Bronchial epithelial cell (primary cell): Measurements from ENCODE around the gene GLG1. TPM values are rescaled to one million over a fixed set of nuclear protein-coding genes. Genes with fewer than 3 reads are reported as not detected.

Experiments
- DNase-seq: peaks from one replicate; pipeline ENCODE4 v3.0.0-alpha.2; 2010; ENCODE audit warnings: low read depth
- FAIRE-seq: peaks from 2 replicates; lab custom pipeline; 2011; peaks lifted over from hg19 to GRCh38; lab: Jason Lieb, UNC
- H3K27me3 ChIP-seq: 2 replicates; pipeline ENCODE4 v1.5.1; 2011; ENCODE audit warnings: low read length; ENCODE audit not compliant: control insufficient read depth, insufficient read depth
- H3K36me3 ChIP-seq: 2 replicates; pipeline ENCODE4 v1.5.1; 2011; ENCODE audit warnings: low read length; ENCODE audit not compliant: control insufficient read depth, insufficient read depth
- H3K4me3 ChIP-seq: 2 replicates; pipeline ENCODE4 v1.5.1; 2011; ENCODE audit warnings: mild to moderate bottlenecking, low read depth, low read length, control low read depth
- CTCF ChIP-seq: IDR thresholded peaks from 2 replicates; pipeline ENCODE4 v1.5.1; 2011; ENCODE audit warnings: mild to moderate bottlenecking, moderate library complexity, low read length, control low read depth, inconsistent platforms; ENCODE audit not compliant: insufficient read depth, severe bottlenecking
- total RNA-seq: library from RNA; depleted of rRNA; stranded (reverse); fragments of >200 nt; gene quantifications from 2 replicates; pipeline ENCODE4 v1.2.1, GENCODE V29; 2014

Gene GLG1
- total RNA-seq, 1 donor from 2014 or later: 65.0 TPM

DNA sequence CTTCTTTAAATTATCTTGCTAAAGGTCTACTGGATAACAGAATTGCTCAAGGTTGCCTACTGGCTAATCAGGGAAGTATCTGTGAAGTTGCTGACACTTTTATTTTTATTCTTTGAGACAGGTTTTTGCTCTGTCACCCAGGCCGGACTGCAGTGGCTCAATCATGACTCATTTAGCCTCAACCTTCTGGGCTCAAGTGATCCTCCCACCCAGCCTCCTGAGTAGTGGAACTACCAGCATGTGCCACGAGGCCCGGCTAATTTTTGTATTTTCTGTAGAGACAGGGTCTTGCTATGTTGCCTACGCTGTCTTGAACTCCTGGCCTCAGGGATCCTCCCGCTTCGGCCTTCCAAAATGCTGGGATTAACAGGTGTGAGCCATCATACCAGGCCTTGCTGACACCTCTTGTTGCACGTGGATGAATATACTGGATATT is 43.1 kb downstream of the GLG1 start:
- FAIRE-seq (no peak), DNase-seq (peak; percentile 77)
- Histone ChIP-seq H3K36me3 (no peaks in the 10 kb centered on the region), H3K4me3 (no peak overlapping the region), H3K27me3 (no peaks in the 10 kb centered on the region)
- TF ChIP-seq CTCF: no peak

GRCh38 chr16:74562117-74562516 is 44.8 kb downstream of the GLG1 start:
- DNase-seq (no peak), FAIRE-seq (no peak)
- H3K27me3 ChIP-seq: no peaks in the 10 kb centered on the region
- H3K4me3 ChIP-seq: no peak overlapping the region
- no peaks in the 10 kb centered on the region for H3K36me3 ChIP-seq
- no peak for TF ChIP-seq CTCF

- Histone ChIP-seq H3K4me3 (no peak overlapping the region), H3K36me3 (no peaks in the 10 kb centered on the region), H3K27me3 (no peaks in the 10 kb centered on the region)
- FAIRE-seq (no peak), DNase-seq (no peak)
- no peak for TF ChIP-seq CTCF
These were observed 45.3 kb downstream of the GLG1 start for GRCh38 chr16:74561626-74562025.

DNA sequence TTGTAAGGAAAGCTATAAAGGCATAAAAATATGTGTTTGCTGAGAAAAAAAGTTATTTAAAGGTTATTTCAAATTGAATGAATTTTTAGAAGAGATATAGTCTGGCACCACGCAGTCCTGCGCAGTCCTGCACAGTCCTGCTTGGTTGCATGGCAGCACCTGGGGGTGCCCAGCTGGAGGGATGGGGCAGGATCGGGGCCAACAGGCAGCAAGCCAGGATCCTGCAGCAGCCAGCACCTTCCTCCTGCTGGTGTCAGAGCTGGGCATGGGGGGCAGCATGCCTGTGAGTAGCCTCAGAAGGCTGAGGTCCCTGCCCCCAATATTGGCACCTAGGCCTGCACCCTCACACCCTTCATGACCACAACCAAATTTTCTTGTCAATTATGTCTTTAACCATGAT is 46.0 kb downstream of the GLG1 start:
- DNase-seq (no peak), FAIRE-seq (no peak)
- TF ChIP-seq CTCF: no peak
- Histone ChIP-seq H3K4me3 (no peak overlapping the region), H3K36me3 (no peaks in the 10 kb centered on the region), H3K27me3 (no peaks in the 10 kb centered on the region)

DNA sequence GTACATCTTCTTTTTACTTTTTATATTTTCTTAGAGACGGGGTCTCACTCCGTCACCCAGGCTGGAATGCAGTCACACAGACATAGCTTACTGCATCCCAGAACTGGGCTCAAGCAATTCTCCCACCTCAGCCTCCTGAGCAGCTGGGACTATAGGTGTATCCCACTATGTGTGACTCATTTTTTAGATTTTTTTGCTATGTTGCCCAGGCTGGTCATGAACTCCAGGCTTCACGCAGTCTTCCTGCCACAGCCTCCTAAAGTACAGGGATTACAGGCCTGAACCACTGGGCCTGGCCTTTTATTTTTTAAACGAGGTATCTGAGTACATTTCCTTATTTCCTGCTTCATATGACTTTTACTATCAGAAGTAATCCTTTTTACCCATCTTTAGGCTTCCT is 48.0 kb downstream of the GLG1 start:
- no peaks in the 10 kb centered on the region for H3K27me3 ChIP-seq
- no peaks in the 10 kb centered on the region for H3K36me3 ChIP-seq
- H3K4me3 ChIP-seq: no peak overlapping the region
- no peak for TF ChIP-seq CTCF
- DNase-seq (no peak), FAIRE-seq (no peak)

GRCh38 chr16:74557275-74557674 is 49.6 kb downstream of the GLG1 start:
- no peak overlapping the region for H3K4me3 ChIP-seq
- TF ChIP-seq CTCF: no peak
- H3K36me3 ChIP-seq: no peaks in the 10 kb centered on the region
- DNase-seq: no peak
- FAIRE-seq: no peak
- no peaks in the 10 kb centered on the region for H3K27me3 ChIP-seq
